D721Med (cell line): ENCODE measurements around the gene EXOC4.

Experiments
- DNase-seq: peaks from one replicate; pipeline ENCODE4 v3.0.0; 2011; ENCODE audit warnings: low spot score; ENCODE audit not compliant: insufficient read length
- FAIRE-seq: peaks from 2 replicates; lab custom pipeline; 2011; peaks lifted over from hg19 to GRCh38; lab: Jason Lieb, UNC
- TF ChIP-seq, protein P1 (sequence below): IDR thresholded peaks from 2 replicates; pipeline ENCODE4 v1.5.1; 2012; ENCODE audit warnings: mild to moderate bottlenecking, control low read depth; ENCODE audit not compliant: insufficient read depth; ENCODE audit errors: missing control alignments

Gene EXOC4

DNA sequence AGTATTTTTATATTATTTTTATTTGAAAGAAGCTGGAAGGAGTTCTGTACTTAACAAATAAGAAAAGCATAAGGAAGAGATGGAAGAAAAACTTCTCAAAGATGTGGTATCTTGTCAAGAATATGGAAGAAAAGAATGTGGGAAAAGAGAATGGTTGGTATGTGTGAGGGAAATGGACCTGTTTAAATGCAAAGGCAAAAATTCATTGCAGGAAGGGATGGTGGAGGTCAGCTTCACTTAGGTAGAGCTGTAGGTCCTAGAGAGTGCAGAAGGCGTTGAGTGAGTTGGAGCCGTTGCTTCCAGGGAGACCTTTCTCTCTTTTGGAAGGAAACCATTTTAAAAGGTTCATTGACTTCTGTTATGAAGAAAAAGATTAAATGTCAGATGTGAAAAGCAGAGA is 107.3 kb downstream of the EXOC4 start:
- TF ChIP-seq, protein P1, sequence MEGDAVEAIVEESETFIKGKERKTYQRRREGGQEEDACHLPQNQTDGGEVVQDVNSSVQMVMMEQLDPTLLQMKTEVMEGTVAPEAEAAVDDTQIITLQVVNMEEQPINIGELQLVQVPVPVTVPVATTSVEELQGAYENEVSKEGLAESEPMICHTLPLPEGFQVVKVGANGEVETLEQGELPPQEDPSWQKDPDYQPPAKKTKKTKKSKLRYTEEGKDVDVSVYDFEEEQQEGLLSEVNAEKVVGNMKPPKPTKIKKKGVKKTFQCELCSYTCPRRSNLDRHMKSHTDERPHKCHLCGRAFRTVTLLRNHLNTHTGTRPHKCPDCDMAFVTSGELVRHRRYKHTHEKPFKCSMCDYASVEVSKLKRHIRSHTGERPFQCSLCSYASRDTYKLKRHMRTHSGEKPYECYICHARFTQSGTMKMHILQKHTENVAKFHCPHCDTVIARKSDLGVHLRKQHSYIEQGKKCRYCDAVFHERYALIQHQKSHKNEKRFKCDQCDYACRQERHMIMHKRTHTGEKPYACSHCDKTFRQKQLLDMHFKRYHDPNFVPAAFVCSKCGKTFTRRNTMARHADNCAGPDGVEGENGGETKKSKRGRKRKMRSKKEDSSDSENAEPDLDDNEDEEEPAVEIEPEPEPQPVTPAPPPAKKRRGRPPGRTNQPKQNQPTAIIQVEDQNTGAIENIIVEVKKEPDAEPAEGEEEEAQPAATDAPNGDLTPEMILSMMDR, result no peak
- FAIRE-seq (no peak), DNase-seq (no peak)

DNA sequence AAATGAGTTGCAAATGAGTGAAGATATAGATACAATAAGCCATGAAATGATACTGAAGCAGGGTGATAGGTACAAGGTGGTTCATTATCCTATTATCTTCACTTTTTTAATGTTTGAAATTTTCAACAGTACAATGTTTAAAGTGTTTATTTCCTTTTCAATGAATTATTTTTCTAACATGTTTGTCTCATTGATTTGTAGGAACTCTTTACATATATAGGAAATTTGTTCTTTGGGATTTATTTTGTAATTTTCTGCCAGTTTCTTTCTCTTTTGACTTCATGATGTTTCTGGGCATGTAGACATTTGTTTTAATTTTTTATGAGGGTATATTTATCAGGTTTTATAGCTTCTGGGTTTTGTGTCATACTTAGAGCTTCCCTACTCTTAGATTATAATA is 108.9 kb downstream of the EXOC4 start:
- TF ChIP-seq, protein P1, result no peak

DNA sequence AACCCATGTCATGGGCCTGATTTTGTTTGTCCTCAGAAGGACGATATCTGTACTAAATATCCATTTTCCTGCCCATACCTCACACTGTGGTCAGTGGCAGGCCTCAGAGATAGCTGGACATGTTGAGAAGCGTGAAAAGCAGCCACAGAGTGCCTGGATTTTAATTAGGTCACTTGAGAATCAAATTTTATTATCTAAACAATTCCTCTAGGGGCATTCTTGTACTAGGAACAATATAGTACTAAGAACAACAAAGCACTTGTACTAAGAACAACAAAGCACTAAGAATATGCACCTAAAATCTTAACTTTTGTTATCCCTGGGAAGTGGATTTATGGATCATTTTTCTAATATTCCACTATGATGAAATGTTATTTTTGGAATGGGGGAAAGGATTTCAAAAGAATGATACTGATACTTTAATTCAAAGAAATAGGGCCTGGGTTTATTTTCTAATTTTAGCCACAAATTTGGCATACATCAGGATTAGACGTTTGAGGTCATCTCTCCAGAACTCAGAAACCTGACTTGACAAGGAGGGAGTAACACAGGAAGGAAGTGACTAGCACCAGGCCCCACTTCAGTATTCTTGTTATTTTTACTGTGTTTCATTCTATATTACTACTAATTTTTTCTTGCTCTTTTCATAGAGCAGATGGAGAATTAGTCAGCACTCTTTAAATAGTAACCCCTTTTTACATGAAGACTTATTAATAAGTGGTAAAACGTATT is 112.2 kb downstream of the EXOC4 start:
- peak; percentile 44 for FAIRE-seq
- TF ChIP-seq, protein P1, result no peak
- no peak for DNase-seq

More for the DNA sequence above, 108.9 kb downstream of the EXOC4 start:
- FAIRE-seq (no peak), DNase-seq (no peak)

DNA sequence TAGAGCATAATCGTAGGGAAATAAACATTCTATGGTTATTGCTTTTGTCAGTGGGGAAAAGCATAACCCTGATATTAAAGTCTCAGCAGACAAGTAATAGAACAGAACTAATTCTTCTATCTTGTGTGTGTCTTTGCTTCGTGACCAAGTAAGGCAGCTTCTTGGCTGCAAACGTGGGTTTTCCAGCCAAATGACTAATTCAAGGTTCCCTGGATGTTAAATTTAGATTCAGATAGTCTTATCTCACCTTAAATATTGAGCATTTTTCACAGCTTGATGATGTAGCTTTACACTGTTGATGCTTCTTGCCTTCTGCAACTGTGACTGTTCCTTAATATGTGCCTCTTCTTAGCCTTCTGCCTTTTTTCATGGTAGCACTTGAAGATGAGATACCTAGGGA is 113.0 kb downstream of the EXOC4 start:
- TF ChIP-seq, protein P1, result no peak
- FAIRE-seq, result no peak
- no peak for DNase-seq

DNA sequence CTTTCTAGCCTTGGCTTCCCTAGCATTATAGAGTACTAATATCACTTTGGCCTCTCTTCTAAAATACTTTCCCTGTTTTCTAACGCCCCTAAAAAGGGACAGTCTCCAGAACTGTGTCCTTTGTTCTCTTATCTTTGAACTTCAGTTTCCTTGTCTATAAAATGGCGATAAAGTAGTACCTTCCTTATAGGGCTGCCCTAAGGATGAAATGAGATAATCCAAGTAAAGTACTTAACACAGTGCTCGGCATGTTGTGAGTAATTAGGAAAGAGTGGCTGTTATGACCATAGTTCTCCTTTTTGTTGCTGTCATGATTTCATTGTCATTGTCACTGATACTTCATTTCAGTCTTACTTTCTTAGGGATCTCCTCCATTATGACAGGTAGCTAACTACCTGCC is 114.7 kb downstream of the EXOC4 start:
- TF ChIP-seq, protein P1, result no peak
- FAIRE-seq (no peak), DNase-seq (no peak)

DNA sequence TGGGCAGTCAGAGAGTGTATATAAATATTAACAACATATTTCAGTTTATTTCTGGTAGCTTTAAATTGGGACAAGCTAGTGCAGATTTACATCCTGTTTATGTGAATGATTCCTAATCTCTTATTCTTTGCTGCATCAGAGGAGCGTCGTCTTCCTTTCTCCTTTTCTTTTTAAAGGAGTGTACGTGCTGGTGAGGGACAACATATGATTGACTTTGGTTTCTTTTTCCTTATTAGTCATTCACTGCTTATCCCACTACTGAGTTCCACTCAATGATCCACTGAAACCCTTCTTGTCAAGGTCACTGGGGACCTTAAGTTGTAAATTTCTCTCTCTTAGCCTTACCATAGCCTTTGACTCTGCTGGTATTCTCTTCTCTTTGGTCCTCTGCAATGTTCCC is 116.3 kb downstream of the EXOC4 start:
- no peak for FAIRE-seq
- TF ChIP-seq, protein P1, result no peak
- DNase-seq, result no peak

DNA sequence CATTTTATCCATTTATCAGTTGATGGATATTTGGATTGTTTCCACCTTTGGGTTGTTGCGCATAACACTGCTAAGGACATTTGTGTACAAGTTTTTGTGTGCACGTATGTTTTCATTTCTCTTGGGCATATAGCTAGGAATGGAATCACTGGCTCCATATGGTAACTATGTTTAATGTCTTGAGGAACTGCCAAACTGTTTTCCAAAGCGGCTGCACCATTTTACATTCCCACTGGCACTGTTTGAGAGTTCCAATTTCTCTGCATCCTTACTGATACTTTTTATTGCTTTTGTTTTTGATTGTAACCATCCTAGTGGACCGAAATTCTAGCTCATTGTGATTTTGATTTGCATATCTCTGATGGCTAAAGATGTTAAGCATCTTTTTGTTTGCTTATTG is 118.7 kb downstream of the EXOC4 start:
- DNase-seq (no peak), FAIRE-seq (no peak)
- TF ChIP-seq, protein P1, result no peak
